Mammary epithelial cell (primary cell): ENCODE data around the gene FMNL2.

Source experiments
- CTCF ChIP-seq, 2 donors: IDR thresholded peaks in 1 of 2; conservative IDR thresholded peaks in 1 of 2; 2 replicates each; pipeline ENCODE4 v1.5.1; 2011 to 2012; ENCODE audit warnings: inconsistent platforms in 2 of 2, low read length in 2 of 2, mild to moderate bottlenecking in 2 of 2, control low read depth in 1 of 2, low read depth in 1 of 2; ENCODE audit not compliant: insufficient read depth in 1 of 2; ENCODE audit errors: extremely low read depth in 1 of 2
- EZH2 ChIP-seq: IDR thresholded peaks from 2 replicates; pipeline ENCODE4 v1.6.1; 2012; ENCODE audit warnings: low read length, inconsistent platforms, borderline replicate concordance

- TF ChIP-seq CTCF (conservative IDR thresholded peaks at IDR 0.05 in 1 of 2, IDR thresholded peaks at IDR 0.05 in 1 of 2; ENCODE audit: extremely low read depth in 1 of 2, insufficient read depth in 1 of 2, low read depth in 1 of 2, low read length in 2 of 2) (no peak), EZH2 (no peak)
Observed at GRCh38 chr2:152600051-152600657, 265.2 kb downstream of the FMNL2 start.
